HEK293 (cell line): ENCODE data around the gene CYP39A1.

Experiments used
- CTCF ChIA-PET: fragments of 350-600 bp; formaldehyde crosslinking; extraction: SDS; loops from one replicate; lab custom pipeline; 2021; ENCODE audit warnings: antibody characterized with exemption; lab: Yijun Ruan, JAX
- POLR2A ChIA-PET: fragments of 300-600 bp; formaldehyde crosslinking; extraction: SDS; loops from one replicate; lab custom pipeline; 2020; ENCODE audit warnings: antibody characterized with exemption, inconsistent platforms; lab: Yijun Ruan, JAX
- H3K27ac ChIP-seq: fragments of 200-500 bp; sonication (Bioruptor generic); 2 replicates; pipeline ENCODE4 v1.5.1; 2014; ENCODE audit warnings: low read depth, low read length, control low read depth, inconsistent platforms; ENCODE audit errors: extremely low read depth
- H3K36me3 ChIP-seq, 2 experiments: fragments of 200-500 bp in 1 of 2; sonication (Bioruptor generic) in 1 of 2; 1 replicate in 1 of 2; 2 replicates in 1 of 2; pipeline ENCODE4 v1.5.1; 2014 to 2017; ENCODE audit warnings: inconsistent platforms in 2 of 2, low read length in 2 of 2; ENCODE audit not compliant: control insufficient read depth in 2 of 2, insufficient read depth in 1 of 2
- H3K4me1 ChIP-seq: fragments of 200-500 bp; sonication (Bioruptor generic); 2 replicates; pipeline ENCODE4 v1.5.1; 2014; ENCODE audit warnings: mild to moderate bottlenecking, low read length, inconsistent platforms; ENCODE audit not compliant: control insufficient read depth, insufficient read depth
- H3K4me3 ChIP-seq: 2 replicates; pipeline ENCODE4 v1.5.1; 2011; ENCODE audit warnings: low read depth, mild to moderate bottlenecking, control low read depth, low read length, moderate library complexity
- H3K9me3 ChIP-seq: fragments of 200-500 bp; sonication (Bioruptor generic); 2 replicates; pipeline ENCODE4 v1.5.1; 2014; ENCODE audit warnings: low read depth, low read length, inconsistent platforms; ENCODE audit not compliant: control insufficient read depth, insufficient read depth
- GLIS1 ChIP-seq: fragments of 450-650 bp; formaldehyde crosslinking; IDR thresholded peaks from 2 replicates; pipeline ENCODE4 v1.5.1; 2016; ENCODE audit warnings: missing biosample characterization, missing genetic modification characterization
- HOXA7 ChIP-seq: sonication (generic); formaldehyde crosslinking; IDR thresholded peaks from 2 replicates; pipeline ENCODE4 v1.8.1; 2022; ENCODE audit warnings: missing genetic modification reagents, borderline replicate concordance
- HOXD13 ChIP-seq: sonication (generic); formaldehyde crosslinking; IDR thresholded peaks from 2 replicates; pipeline ENCODE4 v1.8.0; 2022; ENCODE audit warnings: missing genetic modification reagents, borderline replicate concordance
- TCF7L2 ChIP-seq: IDR thresholded peaks from 2 replicates; pipeline ENCODE4 v1.6.1; 2011; ENCODE audit warnings: low read depth, mild to moderate bottlenecking, inconsistent platforms, low read length, moderate library complexity, borderline replicate concordance
- YY2 ChIP-seq: fragments of 450-650 bp; formaldehyde crosslinking; IDR thresholded peaks from 2 replicates; pipeline ENCODE4 v1.5.1; 2016; ENCODE audit warnings: missing biosample characterization, missing genetic modification characterization
- ZBTB8A ChIP-seq: fragments of 450-650 bp; formaldehyde crosslinking; IDR thresholded peaks from 2 replicates; pipeline ENCODE4 v1.5.1; 2016; ENCODE audit warnings: missing biosample characterization, missing genetic modification characterization
- ZNF23 ChIP-seq: fragments of 450-650 bp; formaldehyde crosslinking; IDR thresholded peaks from 2 replicates; pipeline ENCODE4 v1.5.1; 2016; ENCODE audit warnings: missing biosample characterization, missing genetic modification characterization, borderline replicate concordance
- ZNF426 ChIP-seq: fragments of 450-650 bp; formaldehyde crosslinking; IDR thresholded peaks from 2 replicates; pipeline ENCODE4 v1.5.1; 2017; ENCODE audit warnings: missing biosample characterization, missing genetic modification characterization, mild to moderate bottlenecking, inconsistent platforms, moderate library complexity
- ZNF501 ChIP-seq: fragments of 450-650 bp; formaldehyde crosslinking; IDR thresholded peaks from 2 replicates; pipeline ENCODE4 v1.5.1; 2016; ENCODE audit warnings: missing biosample characterization, missing genetic modification characterization
- ZNF530 ChIP-seq: fragments of 450-650 bp; formaldehyde crosslinking; IDR thresholded peaks from 2 replicates; pipeline ENCODE4 v1.5.1; 2016; ENCODE audit warnings: low read depth, missing biosample characterization, missing genetic modification characterization
- ZNF548 ChIP-seq: fragments of 450-650 bp; formaldehyde crosslinking; IDR thresholded peaks from 2 replicates; pipeline ENCODE4 v1.5.1; 2016; ENCODE audit warnings: missing biosample characterization, missing genetic modification characterization
- ZNF558 ChIP-seq: fragments of 450-650 bp; formaldehyde crosslinking; IDR thresholded peaks from 2 replicates; pipeline ENCODE4 v1.5.1; 2016; ENCODE audit warnings: missing biosample characterization, missing genetic modification characterization
- ZNF571 ChIP-seq: fragments of 450-650 bp; formaldehyde crosslinking; IDR thresholded peaks from 2 replicates; pipeline ENCODE4 v1.5.0; 2017; ENCODE audit warnings: missing biosample characterization, missing genetic modification characterization
- ZNF624 ChIP-seq: fragments of 450-650 bp; formaldehyde crosslinking; IDR thresholded peaks from 2 replicates; pipeline ENCODE4 v1.5.1; 2017; ENCODE audit warnings: missing biosample characterization, missing genetic modification characterization
- ZNF654 ChIP-seq: fragments of 450-650 bp; formaldehyde crosslinking; IDR thresholded peaks from 2 replicates; pipeline ENCODE4 v1.5.1; 2016; ENCODE audit warnings: low read depth, missing biosample characterization, missing genetic modification characterization
- ZSCAN30 ChIP-seq: fragments of 450-650 bp; IDR thresholded peaks from 2 replicates; pipeline ENCODE4 v1.5.1; 2018; ENCODE audit warnings: missing biosample characterization, mild to moderate bottlenecking, missing genetic modification characterization, moderate library complexity
- TF ChIP-seq, protein P1 (sequence below): fragments of 450-650 bp; formaldehyde crosslinking; IDR thresholded peaks from 2 replicates; pipeline ENCODE4 v1.5.1; 2017; ENCODE audit warnings: missing biosample characterization, missing genetic modification characterization
- TF ChIP-seq, protein P2 (sequence below): fragments of 450-650 bp; formaldehyde crosslinking; IDR thresholded peaks from 2 replicates; pipeline ENCODE4 v1.5.1; 2016; ENCODE audit warnings: missing biosample characterization, missing genetic modification characterization
- TF ChIP-seq, protein P3 (sequence below): fragments of 450-650 bp; formaldehyde crosslinking; IDR thresholded peaks from 2 replicates; pipeline ENCODE4 v1.5.1; 2016; ENCODE audit warnings: missing biosample characterization, missing genetic modification characterization
- TF ChIP-seq, protein P4 (sequence below): fragments of 450-650 bp; formaldehyde crosslinking; IDR thresholded peaks from 2 replicates; pipeline ENCODE4 v1.5.1; 2016; ENCODE audit warnings: missing biosample characterization, missing genetic modification characterization
- TF ChIP-seq, protein P5 (sequence below): fragments of 450-650 bp; IDR thresholded peaks from 2 replicates; pipeline ENCODE4 v1.5.1; 2018; ENCODE audit warnings: missing biosample characterization, mild to moderate bottlenecking, missing genetic modification characterization

Gene CYP39A1

DNA sequence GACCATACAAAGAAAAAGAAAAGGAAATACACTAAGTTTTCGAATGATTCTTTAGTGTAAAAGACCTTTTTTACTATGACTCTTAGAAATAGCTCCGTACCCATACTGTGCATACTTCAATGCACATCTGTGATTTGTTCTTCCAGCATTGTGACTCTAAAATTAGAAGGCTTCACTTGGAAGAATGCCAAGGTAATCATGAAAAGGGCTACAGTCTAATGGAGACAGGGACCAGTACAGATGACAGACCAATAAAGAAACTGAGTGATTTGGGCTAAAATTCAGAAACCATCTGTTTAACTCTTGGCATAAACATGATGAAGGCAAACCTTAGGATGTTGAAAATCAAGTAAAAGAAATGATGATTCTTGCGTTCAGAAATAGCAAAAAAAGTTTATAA is 46.3 kb downstream of the CYP39A1 start:
- ChIA-PET CTCF (interaction anchor here (0.8 kb wide), 1 partner anchor 385 kb away, joined by 3 read pairs; no protein-coding TSS in a partner anchor), POLR2A (no interaction called here)
- Histone ChIP-seq H3K4me1 (peaks cover 8% of the 10 kb centered on the region), H3K27ac (no peak overlapping the region), H3K9me3 (no peaks in the 10 kb centered on the region), H3K4me3 (no peak overlapping the region), H3K36me3 (no peaks in the 10 kb centered on the region)
- TF ChIP-seq TCF7L2: no peak
- TF ChIP-seq, protein P1, sequence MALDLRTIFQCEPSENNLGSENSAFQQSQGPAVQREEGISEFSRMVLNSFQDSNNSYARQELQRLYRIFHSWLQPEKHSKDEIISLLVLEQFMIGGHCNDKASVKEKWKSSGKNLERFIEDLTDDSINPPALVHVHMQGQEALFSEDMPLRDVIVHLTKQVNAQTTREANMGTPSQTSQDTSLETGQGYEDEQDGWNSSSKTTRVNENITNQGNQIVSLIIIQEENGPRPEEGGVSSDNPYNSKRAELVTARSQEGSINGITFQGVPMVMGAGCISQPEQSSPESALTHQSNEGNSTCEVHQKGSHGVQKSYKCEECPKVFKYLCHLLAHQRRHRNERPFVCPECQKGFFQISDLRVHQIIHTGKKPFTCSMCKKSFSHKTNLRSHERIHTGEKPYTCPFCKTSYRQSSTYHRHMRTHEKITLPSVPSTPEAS (tag by site-specific recombination): no peak
- TF ChIP-seq ZNF558 (tag by site-specific recombination): no peak
- TF ChIP-seq, protein P2, sequence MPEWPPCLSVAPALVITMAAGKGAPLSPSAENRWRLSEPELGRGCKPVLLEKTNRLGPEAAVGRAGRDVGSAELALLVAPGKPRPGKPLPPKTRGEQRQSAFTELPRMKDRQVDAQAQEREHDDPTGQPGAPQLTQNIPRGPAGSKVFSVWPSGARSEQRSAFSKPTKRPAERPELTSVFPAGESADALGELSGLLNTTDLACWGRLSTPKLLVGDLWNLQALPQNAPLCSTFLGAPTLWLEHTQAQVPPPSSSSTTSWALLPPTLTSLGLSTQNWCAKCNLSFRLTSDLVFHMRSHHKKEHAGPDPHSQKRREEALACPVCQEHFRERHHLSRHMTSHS (tag by site-specific recombination): no peak
- TF ChIP-seq, protein P3, sequence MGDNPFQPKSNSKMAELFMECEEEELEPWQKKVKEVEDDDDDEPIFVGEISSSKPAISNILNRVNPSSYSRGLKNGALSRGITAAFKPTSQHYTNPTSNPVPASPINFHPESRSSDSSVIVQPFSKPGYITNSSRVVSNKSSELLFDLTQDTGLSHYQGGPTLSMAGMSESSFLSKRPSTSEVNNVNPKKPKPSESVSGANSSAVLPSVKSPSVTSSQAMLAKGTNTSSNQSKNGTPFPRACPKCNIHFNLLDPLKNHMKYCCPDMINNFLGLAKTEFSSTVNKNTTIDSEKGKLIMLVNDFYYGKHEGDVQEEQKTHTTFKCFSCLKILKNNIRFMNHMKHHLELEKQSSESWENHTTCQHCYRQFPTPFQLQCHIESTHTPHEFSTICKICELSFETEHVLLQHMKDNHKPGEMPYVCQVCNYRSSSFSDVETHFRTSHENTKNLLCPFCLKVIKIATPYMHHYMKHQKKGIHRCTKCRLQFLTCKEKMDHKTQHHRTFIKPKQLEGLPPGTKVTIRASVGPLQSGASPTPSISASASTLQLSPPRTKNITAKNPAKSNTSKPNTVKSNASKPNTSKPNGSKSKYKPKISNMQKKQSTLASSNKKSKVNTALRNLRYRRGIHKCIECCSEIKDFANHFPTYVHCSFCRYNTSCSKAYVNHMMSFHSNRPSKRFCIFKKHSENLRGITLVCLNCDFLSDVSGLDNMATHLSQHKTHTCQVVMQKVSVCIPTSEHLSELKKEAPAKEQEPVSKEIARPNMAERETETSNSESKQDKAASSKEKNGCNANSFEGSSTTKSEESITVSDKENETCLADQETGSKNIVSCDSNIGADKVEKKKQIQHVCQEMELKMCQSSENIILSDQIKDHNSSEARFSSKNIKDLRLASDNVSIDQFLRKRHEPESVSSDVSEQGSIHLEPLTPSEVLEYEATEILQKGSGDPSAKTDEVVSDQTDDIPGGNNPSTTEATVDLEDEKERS (tag by site-specific recombination): no peak

DNA sequence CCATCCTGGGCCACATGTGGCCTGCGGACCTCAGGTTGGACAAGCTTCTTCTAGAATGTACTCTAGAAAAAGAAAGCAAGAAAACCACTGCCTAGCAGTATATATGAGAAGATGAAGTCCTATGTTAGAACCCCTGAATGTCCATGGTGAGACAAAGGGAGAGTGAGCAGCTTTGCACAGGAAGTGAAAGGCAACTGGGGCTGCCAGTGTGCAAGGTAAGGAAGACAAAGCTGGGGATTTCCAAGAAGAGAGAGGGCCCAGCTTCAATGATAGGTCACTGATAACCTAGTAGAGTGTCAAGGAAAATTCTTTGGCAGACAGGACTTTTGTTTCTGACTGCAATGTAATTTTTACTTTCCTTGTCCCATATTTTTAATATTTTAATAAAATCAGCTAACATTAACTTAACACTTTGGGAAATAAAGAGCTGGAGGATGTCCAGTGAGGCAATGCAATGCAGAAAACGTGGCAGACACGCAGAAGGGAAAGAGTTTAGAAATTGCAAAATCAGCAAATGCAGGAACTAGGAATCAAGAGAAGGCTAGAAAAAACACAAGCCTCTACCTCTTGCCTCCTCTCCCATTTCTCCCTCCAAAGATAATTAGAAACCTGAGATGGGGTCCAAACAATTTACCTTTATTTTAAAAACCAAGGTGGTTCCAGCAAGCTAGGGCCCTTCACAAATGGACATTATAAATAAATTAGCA is 47.4 kb downstream of the CYP39A1 start:
- Histone ChIP-seq H3K9me3 (no peaks in the 10 kb centered on the region), H3K4me1 (peaks cover 8% of the 10 kb centered on the region), H3K4me3 (no peak overlapping the region), H3K36me3 (no peaks in the 10 kb centered on the region), H3K27ac (no peak overlapping the region)
- ChIA-PET CTCF (interaction anchor here (0.7 to 0.8 kb wide), 3 partner anchors 42 to 114 kb away, joined by 3 to 4 read pairs (median 3); partner anchors contain the start of gene RCAN2), POLR2A (no interaction called here)
- no peak for TF ChIP-seq ZBTB8A (tag by site-specific recombination)
- no peak for TF ChIP-seq ZNF23 (tag by site-specific recombination)
- no peak for TF ChIP-seq HOXA7 (CRISPR knock-in tag)
- TF ChIP-seq YY2: no peak
- TF ChIP-seq ZNF426 (tag by site-specific recombination): no peak
- TF ChIP-seq GLIS1 (tag by site-specific recombination): no peak
- TF ChIP-seq ZNF530 (tag by site-specific recombination): no peak
- TF ChIP-seq HOXD13: no peak
- TF ChIP-seq, protein P4, sequence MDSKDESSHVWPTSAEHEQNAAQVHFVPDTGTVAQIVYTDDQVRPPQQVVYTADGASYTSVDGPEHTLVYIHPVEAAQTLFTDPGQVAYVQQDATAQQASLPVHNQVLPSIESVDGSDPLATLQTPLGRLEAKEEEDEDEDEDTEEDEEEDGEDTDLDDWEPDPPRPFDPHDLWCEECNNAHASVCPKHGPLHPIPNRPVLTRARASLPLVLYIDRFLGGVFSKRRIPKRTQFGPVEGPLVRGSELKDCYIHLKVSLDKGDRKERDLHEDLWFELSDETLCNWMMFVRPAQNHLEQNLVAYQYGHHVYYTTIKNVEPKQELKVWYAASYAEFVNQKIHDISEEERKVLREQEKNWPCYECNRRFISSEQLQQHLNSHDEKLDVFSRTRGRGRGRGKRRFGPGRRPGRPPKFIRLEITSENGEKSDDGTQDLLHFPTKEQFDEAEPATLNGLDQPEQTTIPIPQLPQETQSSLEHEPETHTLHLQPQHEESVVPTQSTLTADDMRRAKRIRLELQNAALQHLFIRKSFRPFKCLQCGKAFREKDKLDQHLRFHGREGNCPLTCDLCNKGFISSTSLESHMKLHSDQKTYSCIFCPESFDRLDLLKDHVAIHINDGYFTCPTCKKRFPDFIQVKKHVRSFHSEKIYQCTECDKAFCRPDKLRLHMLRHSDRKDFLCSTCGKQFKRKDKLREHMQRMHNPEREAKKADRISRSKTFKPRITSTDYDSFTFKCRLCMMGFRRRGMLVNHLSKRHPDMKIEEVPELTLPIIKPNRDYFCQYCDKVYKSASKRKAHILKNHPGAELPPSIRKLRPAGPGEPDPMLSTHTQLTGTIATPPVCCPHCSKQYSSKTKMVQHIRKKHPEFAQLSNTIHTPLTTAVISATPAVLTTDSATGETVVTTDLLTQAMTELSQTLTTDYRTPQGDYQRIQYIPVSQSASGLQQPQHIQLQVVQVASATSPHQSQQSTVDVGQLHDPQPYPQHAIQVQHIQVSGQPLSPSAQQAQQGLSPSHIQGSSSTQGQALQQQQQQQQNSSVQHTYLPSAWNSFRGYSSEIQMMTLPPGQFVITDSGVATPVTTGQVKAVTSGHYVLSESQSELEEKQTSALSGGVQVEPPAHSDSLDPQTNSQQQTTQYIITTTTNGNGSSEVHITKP (tag by site-specific recombination): no peak
- TF ChIP-seq ZNF571: no peak
- no peak for TF ChIP-seq ZNF624 (tag by site-specific recombination)
- no peak for TF ChIP-seq ZSCAN30 (tag by site-specific recombination)
- no peak for TF ChIP-seq ZNF501 (tag by site-specific recombination)
- TF ChIP-seq ZNF654 (tag by site-specific recombination): no peak
- no peak for TF ChIP-seq ZNF548 (tag by site-specific recombination)
- TF ChIP-seq, protein P5, sequence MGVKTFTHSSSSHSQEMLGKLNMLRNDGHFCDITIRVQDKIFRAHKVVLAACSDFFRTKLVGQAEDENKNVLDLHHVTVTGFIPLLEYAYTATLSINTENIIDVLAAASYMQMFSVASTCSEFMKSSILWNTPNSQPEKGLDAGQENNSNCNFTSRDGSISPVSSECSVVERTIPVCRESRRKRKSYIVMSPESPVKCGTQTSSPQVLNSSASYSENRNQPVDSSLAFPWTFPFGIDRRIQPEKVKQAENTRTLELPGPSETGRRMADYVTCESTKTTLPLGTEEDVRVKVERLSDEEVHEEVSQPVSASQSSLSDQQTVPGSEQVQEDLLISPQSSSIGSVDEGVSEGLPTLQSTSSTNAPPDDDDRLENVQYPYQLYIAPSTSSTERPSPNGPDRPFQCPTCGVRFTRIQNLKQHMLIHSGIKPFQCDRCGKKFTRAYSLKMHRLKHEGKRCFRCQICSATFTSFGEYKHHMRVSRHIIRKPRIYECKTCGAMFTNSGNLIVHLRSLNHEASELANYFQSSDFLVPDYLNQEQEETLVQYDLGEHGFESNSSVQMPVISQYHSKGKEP: no peak
